Measurements from ENCODE around the gene FHIT. TPM values are rescaled to one million over a fixed set of nuclear protein-coding genes. Genes with fewer than 3 reads are reported as not detected.

FHIT gene
- total and polyA plus RNA-seq, 4 donors, result 2.1 to 14.7 (median 6.6) TPM

DNA sequence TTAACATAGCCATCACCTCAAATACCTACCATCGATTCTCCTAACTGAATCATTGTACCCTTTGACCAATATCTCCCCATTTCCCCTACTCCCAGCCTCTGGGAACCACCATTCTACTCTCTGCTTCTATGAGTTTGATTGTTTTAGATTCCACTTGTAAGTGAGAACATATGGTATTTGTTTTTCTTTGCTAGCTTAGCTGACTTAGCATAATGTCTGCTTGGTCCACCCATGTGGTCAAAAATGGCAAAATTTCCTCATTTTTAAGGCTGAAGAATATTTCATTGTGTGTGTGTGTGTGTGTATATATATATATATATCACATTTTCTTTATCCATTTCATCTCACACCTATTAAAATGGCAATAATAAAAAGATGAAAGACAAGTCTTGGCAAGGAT, 469.3 kb downstream of the FHIT start:
- no peak overlapping the region for H3K4me3 ChIP-seq (ENCODE audit: low read depth in 1 of 3, low read length in 3 of 3)
- H3K36me3 ChIP-seq (ENCODE audit: control insufficient read depth in 4 of 4, insufficient read depth in 3 of 4, low read depth in 1 of 4, low read length in 3 of 4), result no peaks in the 10 kb centered on the region
- no peak overlapping the region for H3K27ac ChIP-seq (ENCODE audit: low read depth in 1 of 2, low read length in 2 of 2)
- TF ChIP-seq NR2F2 (IDR thresholded peaks at IDR 0.05), result no peak
- TF ChIP-seq, protein P1, sequence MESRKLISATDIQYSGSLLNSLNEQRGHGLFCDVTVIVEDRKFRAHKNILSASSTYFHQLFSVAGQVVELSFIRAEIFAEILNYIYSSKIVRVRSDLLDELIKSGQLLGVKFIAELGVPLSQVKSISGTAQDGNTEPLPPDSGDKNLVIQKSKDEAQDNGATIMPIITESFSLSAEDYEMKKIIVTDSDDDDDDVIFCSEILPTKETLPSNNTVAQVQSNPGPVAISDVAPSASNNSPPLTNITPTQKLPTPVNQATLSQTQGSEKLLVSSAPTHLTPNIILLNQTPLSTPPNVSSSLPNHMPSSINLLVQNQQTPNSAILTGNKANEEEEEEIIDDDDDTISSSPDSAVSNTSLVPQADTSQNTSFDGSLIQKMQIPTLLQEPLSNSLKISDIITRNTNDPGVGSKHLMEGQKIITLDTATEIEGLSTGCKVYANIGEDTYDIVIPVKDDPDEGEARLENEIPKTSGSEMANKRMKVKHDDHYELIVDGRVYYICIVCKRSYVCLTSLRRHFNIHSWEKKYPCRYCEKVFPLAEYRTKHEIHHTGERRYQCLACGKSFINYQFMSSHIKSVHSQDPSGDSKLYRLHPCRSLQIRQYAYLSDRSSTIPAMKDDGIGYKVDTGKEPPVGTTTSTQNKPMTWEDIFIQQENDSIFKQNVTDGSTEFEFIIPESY (IDR thresholded peaks at IDR 0.05), result no peak
- TF ChIP-seq, protein P2, sequence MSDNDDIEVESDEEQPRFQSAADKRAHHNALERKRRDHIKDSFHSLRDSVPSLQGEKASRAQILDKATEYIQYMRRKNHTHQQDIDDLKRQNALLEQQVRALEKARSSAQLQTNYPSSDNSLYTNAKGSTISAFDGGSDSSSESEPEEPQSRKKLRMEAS (IDR thresholded peaks at IDR 0.05), result no peak
- TF ChIP-seq TAF1 (conservative IDR thresholded peaks at IDR 0.05), result no peak
- no peak for TF ChIP-seq EGR1 (IDR thresholded peaks at IDR 0.05; ENCODE audit: low read depth in 2 of 2)
- TF ChIP-seq HNF4A (conservative IDR thresholded peaks at IDR 0.05), result no peak
- TF ChIP-seq YY1 (IDR thresholded peaks at IDR 0.05), result no peak
- TF ChIP-seq JUND (IDR thresholded peaks at IDR 0.05), result no peak
- TF ChIP-seq RAD21 (IDR thresholded peaks at IDR 0.05), result no peak
- no peak for TF ChIP-seq RXRA (IDR thresholded peaks at IDR 0.05)
- no peak for TF ChIP-seq FOXA2 (IDR thresholded peaks at IDR 0.05)
- no peak for TF ChIP-seq SP1 (IDR thresholded peaks at IDR 0.05)
- TF ChIP-seq, protein P3, sequence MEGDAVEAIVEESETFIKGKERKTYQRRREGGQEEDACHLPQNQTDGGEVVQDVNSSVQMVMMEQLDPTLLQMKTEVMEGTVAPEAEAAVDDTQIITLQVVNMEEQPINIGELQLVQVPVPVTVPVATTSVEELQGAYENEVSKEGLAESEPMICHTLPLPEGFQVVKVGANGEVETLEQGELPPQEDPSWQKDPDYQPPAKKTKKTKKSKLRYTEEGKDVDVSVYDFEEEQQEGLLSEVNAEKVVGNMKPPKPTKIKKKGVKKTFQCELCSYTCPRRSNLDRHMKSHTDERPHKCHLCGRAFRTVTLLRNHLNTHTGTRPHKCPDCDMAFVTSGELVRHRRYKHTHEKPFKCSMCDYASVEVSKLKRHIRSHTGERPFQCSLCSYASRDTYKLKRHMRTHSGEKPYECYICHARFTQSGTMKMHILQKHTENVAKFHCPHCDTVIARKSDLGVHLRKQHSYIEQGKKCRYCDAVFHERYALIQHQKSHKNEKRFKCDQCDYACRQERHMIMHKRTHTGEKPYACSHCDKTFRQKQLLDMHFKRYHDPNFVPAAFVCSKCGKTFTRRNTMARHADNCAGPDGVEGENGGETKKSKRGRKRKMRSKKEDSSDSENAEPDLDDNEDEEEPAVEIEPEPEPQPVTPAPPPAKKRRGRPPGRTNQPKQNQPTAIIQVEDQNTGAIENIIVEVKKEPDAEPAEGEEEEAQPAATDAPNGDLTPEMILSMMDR (IDR thresholded peaks at IDR 0.05; ENCODE audit: low read depth, low read length, missing input control), result no peak
- no peak for TF ChIP-seq FOXA1 (IDR thresholded peaks at IDR 0.05)
- no peak for TF ChIP-seq HNF4G (IDR thresholded peaks at IDR 0.05)
- TF ChIP-seq, protein P4, sequence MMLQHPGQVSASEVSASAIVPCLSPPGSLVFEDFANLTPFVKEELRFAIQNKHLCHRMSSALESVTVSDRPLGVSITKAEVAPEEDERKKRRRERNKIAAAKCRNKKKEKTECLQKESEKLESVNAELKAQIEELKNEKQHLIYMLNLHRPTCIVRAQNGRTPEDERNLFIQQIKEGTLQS (IDR thresholded peaks at IDR 0.05), result no peak
- no peaks in the 10 kb centered on the region for H3K4me1 ChIP-seq (ENCODE audit: control insufficient read depth in 4 of 4, insufficient read depth in 4 of 4, low read length in 3 of 4)
- WGBS, result 91% methylated on average over 1 of the region's 1 CpG
- no peak overlapping the region for H3K9ac ChIP-seq (ENCODE audit: low read depth in 1 of 2, low read length in 2 of 2)
- H3K27me3 ChIP-seq (ENCODE audit: control insufficient read depth in 4 of 4, insufficient read depth in 4 of 4, low read length in 3 of 4), result no peaks in the 10 kb centered on the region
- H3K9me3 ChIP-seq (ENCODE audit: control insufficient read depth in 4 of 4, low read length in 3 of 4), result peaks cover 0 to 8% (median 4%) of the 10 kb centered on the region in 4 donors
- DNase-seq (ENCODE audit: low spot score), result no peak

DNA sequence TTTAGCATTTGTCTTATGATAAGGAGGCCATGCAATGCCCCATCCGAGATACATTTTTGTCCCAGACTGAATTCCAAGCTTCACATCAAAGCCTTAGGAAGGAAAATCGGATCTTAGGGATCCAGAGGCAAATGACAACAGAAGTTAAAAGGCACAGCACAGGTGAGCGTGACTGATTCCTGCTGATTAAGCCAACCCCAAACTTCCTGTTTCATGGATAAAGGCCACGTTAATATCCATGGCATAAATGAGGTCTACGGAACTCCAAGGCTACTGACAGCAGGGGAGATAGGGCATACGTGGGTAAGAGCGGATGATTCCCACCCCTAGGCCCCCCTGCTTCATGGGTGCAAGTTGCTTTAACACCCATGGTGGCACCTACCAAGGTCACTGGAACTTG, 471.6 kb downstream of the FHIT start:
- Histone ChIP-seq H3K27ac (ENCODE audit: low read depth in 1 of 2, low read length in 2 of 2) (no peak overlapping the region), H3K4me3 (ENCODE audit: low read depth in 1 of 3, low read length in 3 of 3) (no peak overlapping the region), H3K9me3 (ENCODE audit: control insufficient read depth in 4 of 4, low read length in 3 of 4) (peaks cover 0 to 12% (median 7%) of the 10 kb centered on the region in 4 donors), H3K9ac (ENCODE audit: low read depth in 1 of 2, low read length in 2 of 2) (no peak overlapping the region), H3K4me1 (ENCODE audit: control insufficient read depth in 4 of 4, insufficient read depth in 4 of 4, low read length in 3 of 4) (no peaks in the 10 kb centered on the region), H3K27me3 (ENCODE audit: control insufficient read depth in 4 of 4, insufficient read depth in 4 of 4, low read length in 3 of 4) (no peaks in the 10 kb centered on the region), H3K36me3 (ENCODE audit: control insufficient read depth in 4 of 4, insufficient read depth in 3 of 4, low read depth in 1 of 4, low read length in 3 of 4) (no peaks in the 10 kb centered on the region)
- WGBS, result 96% methylated on average over 7 of the region's 7 CpGs
- no peak for DNase-seq (ENCODE audit: low spot score)
- no peak for TF ChIP-seq EGR1 (IDR thresholded peaks at IDR 0.05; ENCODE audit: low read depth in 2 of 2)
- TF ChIP-seq RXRA (IDR thresholded peaks at IDR 0.05), result no peak
- no peak for TF ChIP-seq JUND (IDR thresholded peaks at IDR 0.05)
- no peak for TF ChIP-seq NR2F2 (IDR thresholded peaks at IDR 0.05)
- TF ChIP-seq, protein P4 (IDR thresholded peaks at IDR 0.05), result no peak
- no peak for TF ChIP-seq FOXA1 (IDR thresholded peaks at IDR 0.05)
- no peak for TF ChIP-seq YY1 (IDR thresholded peaks at IDR 0.05)
- no peak for TF ChIP-seq TAF1 (conservative IDR thresholded peaks at IDR 0.05)
- TF ChIP-seq FOXA2 (IDR thresholded peaks at IDR 0.05), result no peak
- TF ChIP-seq, protein P2 (IDR thresholded peaks at IDR 0.05), result no peak
- no peak for TF ChIP-seq SP1 (IDR thresholded peaks at IDR 0.05)
- TF ChIP-seq, protein P3 (IDR thresholded peaks at IDR 0.05; ENCODE audit: low read depth, low read length, missing input control), result no peak
- TF ChIP-seq HNF4G (IDR thresholded peaks at IDR 0.05), result no peak
- TF ChIP-seq, protein P5, sequence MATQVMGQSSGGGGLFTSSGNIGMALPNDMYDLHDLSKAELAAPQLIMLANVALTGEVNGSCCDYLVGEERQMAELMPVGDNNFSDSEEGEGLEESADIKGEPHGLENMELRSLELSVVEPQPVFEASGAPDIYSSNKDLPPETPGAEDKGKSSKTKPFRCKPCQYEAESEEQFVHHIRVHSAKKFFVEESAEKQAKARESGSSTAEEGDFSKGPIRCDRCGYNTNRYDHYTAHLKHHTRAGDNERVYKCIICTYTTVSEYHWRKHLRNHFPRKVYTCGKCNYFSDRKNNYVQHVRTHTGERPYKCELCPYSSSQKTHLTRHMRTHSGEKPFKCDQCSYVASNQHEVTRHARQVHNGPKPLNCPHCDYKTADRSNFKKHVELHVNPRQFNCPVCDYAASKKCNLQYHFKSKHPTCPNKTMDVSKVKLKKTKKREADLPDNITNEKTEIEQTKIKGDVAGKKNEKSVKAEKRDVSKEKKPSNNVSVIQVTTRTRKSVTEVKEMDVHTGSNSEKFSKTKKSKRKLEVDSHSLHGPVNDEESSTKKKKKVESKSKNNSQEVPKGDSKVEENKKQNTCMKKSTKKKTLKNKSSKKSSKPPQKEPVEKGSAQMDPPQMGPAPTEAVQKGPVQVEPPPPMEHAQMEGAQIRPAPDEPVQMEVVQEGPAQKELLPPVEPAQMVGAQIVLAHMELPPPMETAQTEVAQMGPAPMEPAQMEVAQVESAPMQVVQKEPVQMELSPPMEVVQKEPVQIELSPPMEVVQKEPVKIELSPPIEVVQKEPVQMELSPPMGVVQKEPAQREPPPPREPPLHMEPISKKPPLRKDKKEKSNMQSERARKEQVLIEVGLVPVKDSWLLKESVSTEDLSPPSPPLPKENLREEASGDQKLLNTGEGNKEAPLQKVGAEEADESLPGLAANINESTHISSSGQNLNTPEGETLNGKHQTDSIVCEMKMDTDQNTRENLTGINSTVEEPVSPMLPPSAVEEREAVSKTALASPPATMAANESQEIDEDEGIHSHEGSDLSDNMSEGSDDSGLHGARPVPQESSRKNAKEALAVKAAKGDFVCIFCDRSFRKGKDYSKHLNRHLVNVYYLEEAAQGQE (IDR thresholded peaks at IDR 0.05), result no peak
- TF ChIP-seq HNF4A (conservative IDR thresholded peaks at IDR 0.05), result no peak
- TF ChIP-seq, protein P1 (IDR thresholded peaks at IDR 0.05), result no peak

All from liver (tissue), 9 donors.